Stimulated activated effector memory CD8-positive, alpha-beta T cell treated with anti-CD3 and anti-CD28 coated beads, Interleukin-12 subunit alpha, Interleukin-12 subunit beta, amount 100 ng/mL, for 72 hours (primary cell): ENCODE results near the gene FBXW11.

Source experiments
- ATAC-seq: fragments of 150-1000 bp; cut with Tn5 transposase; 2 replicates; pipeline ENCODE4 v1.10.0; 2021
- DNase-seq, 2 donors: peaks; one replicate each; pipeline ENCODE4 v3.0.0; 2021 to 2022; ENCODE audit warnings: low spot score in 2 of 2
- H3K27ac Mint-ChIP-seq: one replicate; pipeline ENCODE4 v1.8.0; 2022; ENCODE audit warnings: mild to moderate bottlenecking, mixed read lengths
- H3K36me3 Mint-ChIP-seq: one replicate; pipeline ENCODE4 v1.8.0; 2022; ENCODE audit warnings: mild to moderate bottlenecking, mixed read lengths
- H3K4me1 Mint-ChIP-seq: one replicate; pipeline ENCODE4 v1.8.0; 2022; ENCODE audit warnings: mixed read lengths
- H3K4me3 Mint-ChIP-seq: one replicate; pipeline ENCODE4 v1.8.0; 2022; ENCODE audit warnings: mild to moderate bottlenecking, mixed read lengths
- H3K9me3 Mint-ChIP-seq: one replicate; pipeline ENCODE4 v1.8.0; 2022; ENCODE audit warnings: mixed read lengths

FBXW11 gene

GRCh38 chr5:171832775-171833174 lies 173.7 kb downstream of the FBXW11 start:
- ATAC-seq = no peak
- no peaks in the 10 kb centered on the region for H3K9me3 Mint-ChIP-seq
- no peaks in the 10 kb centered on the region for H3K4me1 Mint-ChIP-seq
- peaks cover 6% of the 10 kb centered on the region for H3K36me3 Mint-ChIP-seq
- H3K27ac Mint-ChIP-seq = no peak overlapping the region
- no peak for DNase-seq
- H3K4me3 Mint-ChIP-seq = no peak overlapping the region

GRCh38 chr5:171830686-171831085 lies 175.8 kb downstream of the FBXW11 start:
- ATAC-seq (no peak), DNase-seq (no peak)
- no peaks in the 10 kb centered on the region for H3K36me3 Mint-ChIP-seq
- H3K27ac Mint-ChIP-seq = no peak overlapping the region
- no peaks in the 10 kb centered on the region for H3K9me3 Mint-ChIP-seq
- H3K4me1 Mint-ChIP-seq = no peaks in the 10 kb centered on the region
- H3K4me3 Mint-ChIP-seq = no peak overlapping the region

DNA sequence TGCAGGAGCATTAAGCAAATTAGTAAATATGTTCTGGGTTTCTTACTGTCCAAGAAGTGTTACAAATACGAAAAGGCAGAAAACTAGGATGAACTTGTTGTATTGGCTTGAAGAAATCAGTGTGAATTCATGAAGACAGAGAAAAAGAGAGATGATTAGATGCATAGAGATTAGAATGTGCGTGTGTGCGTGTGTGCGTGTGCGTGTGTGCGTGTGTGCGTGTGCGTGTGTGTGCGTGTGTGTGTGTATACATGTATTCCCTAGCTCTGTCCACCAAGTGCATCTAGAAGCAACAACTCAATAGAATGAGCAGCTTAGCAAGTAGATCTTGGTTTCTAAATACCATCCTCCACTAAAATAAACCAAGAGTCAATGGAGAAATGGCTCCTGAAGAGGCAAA lies 179.3 kb downstream of the FBXW11 start:
- Mint-ChIP-seq H3K4me3 (no peak overlapping the region), H3K9me3 (no peaks in the 10 kb centered on the region), H3K27ac (no peak overlapping the region), H3K36me3 (no peaks in the 10 kb centered on the region), H3K4me1 (no peaks in the 10 kb centered on the region)
- ATAC-seq = no peak
- DNase-seq = no peak

GRCh38 chr5:171826132-171826531 lies 180.3 kb downstream of the FBXW11 start:
- Mint-ChIP-seq H3K9me3 (no peaks in the 10 kb centered on the region), H3K27ac (no peak overlapping the region), H3K36me3 (no peaks in the 10 kb centered on the region), H3K4me1 (no peaks in the 10 kb centered on the region), H3K4me3 (no peak overlapping the region)
- no peak for DNase-seq
- ATAC-seq = no peak

- DNase-seq (no peak), ATAC-seq (no peak)
- H3K4me3 Mint-ChIP-seq = no peak overlapping the region
- H3K9me3 Mint-ChIP-seq = no peaks in the 10 kb centered on the region
- no peaks in the 10 kb centered on the region for H3K4me1 Mint-ChIP-seq
- no peak overlapping the region for H3K27ac Mint-ChIP-seq
- no peaks in the 10 kb centered on the region for H3K36me3 Mint-ChIP-seq
Measured at GRCh38 chr5:171825051-171825450, 181.4 kb downstream of the FBXW11 start.

- Mint-ChIP-seq H3K9me3 (no peaks in the 10 kb centered on the region), H3K4me3 (no peak overlapping the region), H3K27ac (no peak overlapping the region), H3K4me1 (no peaks in the 10 kb centered on the region), H3K36me3 (no peaks in the 10 kb centered on the region)
- ATAC-seq (no peak), DNase-seq (no peak)
Measured at GRCh38 chr5:171823269-171823668, 183.2 kb downstream of the FBXW11 start.

DNA sequence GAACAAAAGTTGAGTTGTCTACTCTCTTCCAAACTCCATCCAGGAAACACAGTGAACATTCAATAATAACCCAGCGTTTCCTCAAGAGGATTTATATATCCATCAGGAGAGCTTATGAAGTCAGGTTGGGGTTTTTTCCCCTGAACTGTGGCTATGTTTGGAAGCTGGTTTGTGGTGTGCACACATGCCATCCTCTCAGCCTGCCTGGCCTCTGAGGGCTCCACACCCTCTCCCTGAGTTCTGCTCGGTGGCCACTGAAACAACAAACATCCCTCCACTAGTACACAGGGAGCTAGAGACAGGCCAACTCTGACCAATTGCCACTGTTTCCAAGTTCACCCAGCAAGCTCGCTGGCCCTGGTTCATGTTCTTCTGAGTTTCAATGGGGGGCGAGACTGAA lies 185.2 kb downstream of the FBXW11 start:
- DNase-seq (no peak), ATAC-seq (no peak)
- Mint-ChIP-seq H3K4me3 (no peak overlapping the region), H3K36me3 (no peaks in the 10 kb centered on the region), H3K27ac (no peak overlapping the region), H3K4me1 (no peaks in the 10 kb centered on the region), H3K9me3 (no peaks in the 10 kb centered on the region)

- DNase-seq (no peak), ATAC-seq (no peak)
- Mint-ChIP-seq H3K36me3 (no peaks in the 10 kb centered on the region), H3K4me1 (no peaks in the 10 kb centered on the region), H3K4me3 (no peak overlapping the region), H3K9me3 (no peaks in the 10 kb centered on the region), H3K27ac (no peak overlapping the region)
Measured at GRCh38 chr5:171820561-171820960, 185.9 kb downstream of the FBXW11 start.

DNA sequence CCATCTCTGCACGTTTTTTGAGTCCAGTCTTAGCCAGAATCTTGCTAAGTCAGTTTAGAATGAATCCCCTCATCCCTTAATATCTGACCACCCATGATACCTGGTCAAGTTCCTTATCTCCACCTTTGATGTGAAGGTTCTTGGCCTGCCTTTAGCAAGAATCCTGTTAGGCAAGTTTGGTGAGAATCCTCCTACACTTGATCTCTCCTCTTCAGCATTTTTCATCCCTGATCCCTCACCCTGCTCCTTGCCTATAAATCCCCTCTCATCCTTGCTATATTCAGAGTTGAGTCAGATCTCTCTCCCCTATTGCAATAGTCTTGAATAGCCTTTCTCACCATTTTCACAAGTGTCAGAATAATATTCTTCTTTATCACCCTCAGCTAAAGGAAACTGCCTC lies 189.8 kb downstream of the FBXW11 start:
- no peak overlapping the region for H3K27ac Mint-ChIP-seq
- H3K9me3 Mint-ChIP-seq = no peaks in the 10 kb centered on the region
- H3K36me3 Mint-ChIP-seq = no peaks in the 10 kb centered on the region
- DNase-seq (no peak), ATAC-seq (no peak)
- no peaks in the 10 kb centered on the region for H3K4me1 Mint-ChIP-seq
- no peak overlapping the region for H3K4me3 Mint-ChIP-seq

GRCh38 chr5:171813813-171814490 lies 192.5 kb downstream of the FBXW11 start:
- no peak for ATAC-seq
- peaks cover 6% of the 10 kb centered on the region for H3K9me3 Mint-ChIP-seq
- H3K4me1 Mint-ChIP-seq = no peaks in the 10 kb centered on the region
- H3K36me3 Mint-ChIP-seq = no peaks in the 10 kb centered on the region
- no peak for DNase-seq
- no peak overlapping the region for H3K27ac Mint-ChIP-seq
- H3K4me3 Mint-ChIP-seq = no peak overlapping the region

- ATAC-seq = no peak
- no peak for DNase-seq
- no peaks in the 10 kb centered on the region for H3K4me1 Mint-ChIP-seq
- peaks cover 6% of the 10 kb centered on the region for H3K9me3 Mint-ChIP-seq
- no peaks in the 10 kb centered on the region for H3K36me3 Mint-ChIP-seq
- no peak overlapping the region for H3K4me3 Mint-ChIP-seq
- no peak overlapping the region for H3K27ac Mint-ChIP-seq
Measured at GRCh38 chr5:171813270-171813669, 193.2 kb downstream of the FBXW11 start.
